CD4-positive, alpha-beta T cell (primary cell): ENCODE data around the gene MED8. TPM values are rescaled to one million over a fixed set of nuclear protein-coding genes. Genes with fewer than 3 reads are reported as not detected.

Experiments
- ATAC-seq: fragments of 200-7000 bp; cut with Tn5 transposase; one replicate; pipeline ENCODE4 v1.10.0; 2022; ENCODE audit warnings: mild to moderate bottlenecking; ENCODE audit not compliant: poor library complexity
- CTCF ChIA-PET: fragments of 350-600 bp; sonication (Branson Sonifier 250); formaldehyde crosslinking; loops from one replicate; lab custom pipeline; 2021; ENCODE audit warnings: antibody characterized with exemption, inconsistent platforms; lab: Charles Lee
- POLR2A ChIA-PET: fragments of 350-600 bp; sonication (Branson Sonifier 250); formaldehyde crosslinking; loops from one replicate; lab custom pipeline; 2021; ENCODE audit warnings: antibody characterized with exemption, inconsistent platforms; lab: Charles Lee
- DNase-seq, 14 experiments: peaks; one replicate each; pipeline ENCODE4 v3.0.0-alpha.2; 2013 to 2020; ENCODE audit warnings: mixed read lengths in 2 of 14
- H3K27ac ChIP-seq, 2 donors: one replicate each; pipeline versions ENCODE4 v1.5.1 to v1.7.0; 2013; ENCODE audit warnings: low read length in 2 of 2, low read depth in 1 of 2, mild to moderate bottlenecking in 1 of 2
- H3K27me3 ChIP-seq, 2 experiments: 1 replicate in 1 of 2; 2 replicates in 1 of 2; pipeline versions ENCODE4 v1.6.1 to v1.7.0; 2013; ENCODE audit warnings: low read length in 2 of 2, control low read depth in 1 of 2, mild to moderate bottlenecking in 1 of 2, moderate library complexity in 1 of 2; ENCODE audit not compliant: insufficient read depth in 2 of 2, control insufficient read depth in 1 of 2
- H3K36me3 ChIP-seq: one replicate; pipeline ENCODE4 v1.6.1; 2013; ENCODE audit warnings: low read length, control low read depth; ENCODE audit not compliant: insufficient read depth
- H3K4me1 ChIP-seq: one replicate; pipeline ENCODE4 v1.6.1; 2013; ENCODE audit warnings: low read length, control low read depth; ENCODE audit not compliant: insufficient read depth
- H3K4me3 ChIP-seq: one replicate; pipeline ENCODE4 v1.5.1; 2013; ENCODE audit warnings: mild to moderate bottlenecking, low read length, moderate library complexity
- H3K9me3 ChIP-seq, 2 experiments: 1 replicate in 1 of 2; 2 replicates in 1 of 2; pipeline versions ENCODE4 v1.6.1 to v1.7.0; 2013; ENCODE audit warnings: low read length in 2 of 2, mild to moderate bottlenecking in 2 of 2, control low read depth in 1 of 2, moderate library complexity in 1 of 2; ENCODE audit not compliant: control insufficient read depth in 1 of 2, insufficient read depth in 1 of 2
- H3K27ac Mint-ChIP-seq: one replicate; pipeline ENCODE4 v1.8.0; 2020; ENCODE audit warnings: mixed read lengths
- H3K27me3 Mint-ChIP-seq: one replicate; pipeline ENCODE4 v1.8.0; 2021; ENCODE audit warnings: mixed read lengths
- H3K36me3 Mint-ChIP-seq: one replicate; pipeline ENCODE4 v1.8.0; 2021; ENCODE audit warnings: low read depth, mixed read lengths
- H3K4me1 Mint-ChIP-seq: one replicate; pipeline ENCODE4 v1.8.0; 2021; ENCODE audit warnings: low read depth, mixed read lengths
- H3K4me3 Mint-ChIP-seq: one replicate; pipeline ENCODE4 v1.8.0; 2020; ENCODE audit warnings: mild to moderate bottlenecking, mixed read lengths
- H3K9me3 Mint-ChIP-seq: one replicate; pipeline ENCODE4 v1.8.0; 2020; ENCODE audit warnings: mixed read lengths
- CTCF ChIP-seq: fragments of 200-600 bp; IDR thresholded peaks from one replicate; pipeline ENCODE4 v1.8.0; 2022; ENCODE audit warnings: antibody characterized with exemption, mild to moderate bottlenecking
- intact Hi-C, 2 experiments: fragments of 100-400 bp; cut with DNase I in 1 of 2; cut with micrococcal nuclease in 1 of 2; formaldehyde crosslinking; loops; one replicate each; pipeline versions ENCODE4 v1.15.1 to v1.9.0; 2023 to 2025; cut with DNase I, micrococcal nuclease
- total RNA-seq, 174 experiments: library from RNA in 2 of 174; stranded (reverse) in 2 of 174; gene quantifications; one replicate each; pipeline ENCODE4 v1.2.3 and lab custom pipeline; 2021 to 2026

MED8 gene
- total RNA-seq, 2 experiments from 2014 or later = 14.8 to 17.6 TPM

- Histone ChIP-seq H3K4me3 (no peak overlapping the region), H3K27ac (no peak overlapping the region), H3K36me3 (no peaks in the 10 kb centered on the region), H3K27me3 (no peaks in the 10 kb centered on the region), H3K9me3 (no peaks in the 10 kb centered on the region), H3K4me1 (peaks cover 19% of the 10 kb centered on the region)
- ATAC-seq (no peak), DNase-seq (no peak)
- H3K27me3 Mint-ChIP-seq = no peaks in the 10 kb centered on the region
- no peaks in the 10 kb centered on the region for H3K9me3 Mint-ChIP-seq
- H3K27ac Mint-ChIP-seq = peak overlapping the region; percentile 42
- ChIA-PET CTCF (no interaction called here), POLR2A (no interaction called here)
- no peak overlapping the region for H3K4me3 Mint-ChIP-seq
- intact Hi-C loops = loop anchor here in 1 of 2 experiments (10.0 kb wide), 3 partner anchors 510 to 620 kb away; partner anchors contain the start of genes ATP6V0B, B4GALT2, C1orf50 and DPH2
- H3K36me3 Mint-ChIP-seq = peaks cover 5% of the 10 kb centered on the region
- no peak for TF ChIP-seq CTCF
- H3K4me1 Mint-ChIP-seq = peaks cover 28% of the 10 kb centered on the region
These were observed 35.1 kb downstream of the MED8 start for GRCh38 chr1:43354471-43354870.

- no peaks in the 10 kb centered on the region for H3K36me3 Mint-ChIP-seq
These were observed 36.7 kb downstream of the MED8 start for GRCh38 chr1:43352881-43353280.

GRCh38 chr1:43352351-43352705 is 37.3 kb downstream of the MED8 start:
- Histone ChIP-seq H3K36me3 (no peaks in the 10 kb centered on the region), H3K4me1 (peaks cover 8% of the 10 kb centered on the region), H3K4me3 (no peak overlapping the region), H3K9me3 (no peaks in the 10 kb centered on the region), H3K27me3 (no peaks in the 10 kb centered on the region), H3K27ac (no peak overlapping the region)
- Mint-ChIP-seq H3K27ac (peak overlapping the region; percentile 61), H3K4me3 (no peak overlapping the region), H3K27me3 (no peaks in the 10 kb centered on the region), H3K36me3 (no peaks in the 10 kb centered on the region), H3K9me3 (no peaks in the 10 kb centered on the region), H3K4me1 (peaks cover 22% of the 10 kb centered on the region)
- DNase-seq (no peak), ATAC-seq (no peak)
- intact Hi-C loops = loop anchor here in 1 of 2 experiments (10.0 kb wide), 3 partner anchors 508 to 622 kb away; partner anchors contain the start of genes ATP6V0B, B4GALT2, C1orf50 and DPH2
- POLR2A ChIA-PET = no interaction called here
- CTCF ChIA-PET = no interaction called here
- TF ChIP-seq CTCF = no peak

More at GRCh38 chr1:43352881-43353280, 36.7 kb downstream of the MED8 start:
- H3K27ac Mint-ChIP-seq = peak overlapping the region; percentile 61
- no peak for DNase-seq
- Histone ChIP-seq H3K36me3 (no peaks in the 10 kb centered on the region), H3K4me1 (peaks cover 10% of the 10 kb centered on the region), H3K27ac (no peak overlapping the region), H3K27me3 (no peaks in the 10 kb centered on the region), H3K4me3 (no peak overlapping the region), H3K9me3 (no peaks in the 10 kb centered on the region)
- POLR2A ChIA-PET = no interaction called here
- no peak overlapping the region for H3K4me3 Mint-ChIP-seq
- no peaks in the 10 kb centered on the region for H3K27me3 Mint-ChIP-seq
- no peak for ATAC-seq
- H3K4me1 Mint-ChIP-seq = peaks cover 25% of the 10 kb centered on the region
- TF ChIP-seq CTCF = no peak
- H3K9me3 Mint-ChIP-seq = no peaks in the 10 kb centered on the region
- CTCF ChIA-PET = no interaction called here
- intact Hi-C loops = loop anchor here in 1 of 2 experiments (10.0 kb wide), 3 partner anchors 508 to 622 kb away; partner anchors contain the start of genes ATP6V0B, B4GALT2, C1orf50 and DPH2
